Smooth muscle cell (in vitro differentiated cells): Measurements from ENCODE around the gene AKAP8L. TPM values are rescaled to one million over a fixed set of nuclear protein-coding genes. Genes with fewer than 3 reads are reported as not detected.

Experiments
- DNase-seq: peaks from one replicate; lab custom pipeline; 2025; ENCODE audit not compliant: unreplicated experiment; lab: John Stamatoyannopoulos, UW
- H2AFZ ChIP-seq: fragments of 200-600 bp; sonication (generic); 2 replicates; pipeline ENCODE4 v1.6.0; 2016; ENCODE audit warnings: antibody characterized with exemption, low read depth, mild to moderate bottlenecking
- H3F3A ChIP-seq: fragments of 200-600 bp; sonication (generic); 2 replicates; pipeline ENCODE4 v1.6.0; 2017; ENCODE audit warnings: antibody characterized with exemption, low read depth
- H3K27ac ChIP-seq: fragments of 200-600 bp; sonication (generic); 2 replicates; pipeline ENCODE4 v1.5.1; 2016; ENCODE audit warnings: low read depth, mild to moderate bottlenecking
- H3K27me3 ChIP-seq: fragments of 200-600 bp; sonication (generic); 2 replicates; pipeline ENCODE4 v1.6.1; 2016; ENCODE audit warnings: low read depth, mild to moderate bottlenecking
- H3K36me3 ChIP-seq: fragments of 200-600 bp; sonication (generic); 2 replicates; pipeline ENCODE4 v1.5.1; 2016; ENCODE audit warnings: low read depth
- H3K4me1 ChIP-seq: fragments of 200-600 bp; sonication (generic); 2 replicates; pipeline ENCODE4 v1.5.1; 2016; ENCODE audit warnings: low read depth
- H3K4me2 ChIP-seq: fragments of 200-600 bp; sonication (generic); 2 replicates; pipeline ENCODE4 v1.6.0; 2016; ENCODE audit warnings: mild to moderate bottlenecking
- H3K4me3 ChIP-seq: fragments of 200-600 bp; sonication (generic); 2 replicates; pipeline ENCODE4 v1.5.1; 2016; ENCODE audit warnings: mild to moderate bottlenecking
- H3K79me2 ChIP-seq: fragments of 200-600 bp; sonication (generic); 2 replicates; pipeline ENCODE4 v1.6.0; 2016; ENCODE audit warnings: low read depth, mild to moderate bottlenecking
- H3K9ac ChIP-seq: fragments of 200-600 bp; sonication (generic); 2 replicates; pipeline ENCODE4 v1.6.0; 2016; ENCODE audit warnings: low read depth
- H3K9me3 ChIP-seq: fragments of 200-600 bp; sonication (generic); replicated peaks from 2 replicates; pipeline ENCODE4 v1.5.1; 2016; ENCODE audit warnings: low read depth
- H4K20me1 ChIP-seq: fragments of 200-600 bp; sonication (generic); 2 replicates; pipeline ENCODE4 v1.6.0; 2016; ENCODE audit warnings: low read depth
- CTCF ChIP-seq: fragments of 200-600 bp; sonication (generic); IDR thresholded peaks from 2 replicates; pipeline ENCODE4 v1.5.1; 2017; ENCODE audit warnings: borderline replicate concordance, mild to moderate bottlenecking, antibody characterized with exemption; ENCODE audit not compliant: insufficient read depth, poor library complexity, severe bottlenecking
- WGBS: methylation state at CpG from one replicate; pipeline ENCODE4 v1.1.7; 2016; ENCODE audit warnings: low lambda C conversion rate; 5-methylcytosine and 5-hydroxymethylcytosine counted together
- polyA plus RNA-seq: library from polyadenylated mRNA; unstranded; fragments of >200 nt; fragmentation: Nextera tagmentation; extraction: Ambion mirVana; gene quantifications from 2 replicates; pipeline ENCODE4 v1.2.1, GENCODE V29; 2016
- total RNA-seq: library from RNA; depleted of rRNA; stranded (reverse); fragments of >200 nt; gene quantifications from 2 replicates; pipeline ENCODE4 v1.2.3, GENCODE V29; 2014

Gene AKAP8L
- total and polyA plus RNA-seq, 2 experiments from 2014 or later, result 61.9 to 105 TPM

- 97% methylated on average over 15 of the region's 15 CpGs for WGBS
- no peaks in the 10 kb centered on the region for H3K36me3 ChIP-seq
- H4K20me1 ChIP-seq, result peaks cover 100% of the 10 kb centered on the region
Observed at GRCh38 chr19:15402411-15403150, 16.2 kb downstream of the AKAP8L start.

GRCh38 chr19:15401397-15401710, 17.4 kb downstream of the AKAP8L start:
- Histone ChIP-seq H3K4me2 (no peak overlapping the region), H3K4me3 (no peak overlapping the region), H3K36me3 (no peaks in the 10 kb centered on the region), H3K9me3 (no peaks in the 10 kb centered on the region), H3K27me3 (no peaks in the 10 kb centered on the region), H4K20me1 (peaks cover 100% of the 10 kb centered on the region), H2AFZ (no peak overlapping the region), H3K4me1 (no peaks in the 10 kb centered on the region), H3K79me2 (peaks cover 63% of the 10 kb centered on the region), H3K27ac (no peak overlapping the region), H3K9ac (no peak overlapping the region), H3F3A (no peaks in the 10 kb centered on the region)
- over 99% methylated on average over 17 of the region's 17 CpGs for WGBS
- no peak for DNase-seq
- no peak for TF ChIP-seq CTCF

More at GRCh38 chr19:15402411-15403150, 16.2 kb downstream of the AKAP8L start:
- Histone ChIP-seq H3K27me3 (no peaks in the 10 kb centered on the region), H3K4me2 (no peak overlapping the region), H3K79me2 (peaks cover 64% of the 10 kb centered on the region), H3K4me1 (no peaks in the 10 kb centered on the region), H3F3A (no peaks in the 10 kb centered on the region), H3K9ac (no peak overlapping the region), H3K4me3 (no peak overlapping the region), H3K27ac (no peak overlapping the region), H3K9me3 (no peaks in the 10 kb centered on the region), H2AFZ (no peak overlapping the region)
- TF ChIP-seq CTCF, result no peak
- no peak for DNase-seq

GRCh38 chr19:15400521-15401396, 18.0 kb downstream of the AKAP8L start:
- Histone ChIP-seq H3F3A (no peaks in the 10 kb centered on the region), H2AFZ (no peak overlapping the region), H3K79me2 (peaks cover 57% of the 10 kb centered on the region), H3K9ac (no peak overlapping the region), H3K4me1 (no peaks in the 10 kb centered on the region), H3K27me3 (no peaks in the 10 kb centered on the region), H3K36me3 (no peaks in the 10 kb centered on the region), H3K4me3 (no peak overlapping the region), H4K20me1 (peaks cover 99% of the 10 kb centered on the region), H3K27ac (no peak overlapping the region), H3K4me2 (no peak overlapping the region), H3K9me3 (no peaks in the 10 kb centered on the region)
- no peak for TF ChIP-seq CTCF
- no peak for DNase-seq
- 98% methylated on average over 29 of the region's 29 CpGs for WGBS
